GM13977 (cell line): Measurements from ENCODE around the gene SLC29A1.
A peak's percentile ranks its signal among the peaks of the same experiment; 100 is the strongest.
"Not testable (repeated sequence)": the region's sequence is repeated elsewhere in the genome, so short reads cannot be mapped to it uniquely, and the experiment has no call there.

Experiments
- DNase-seq: peaks from one replicate; pipeline ENCODE4 v3.0.0; 2012; ENCODE audit warnings: low spot score
- in situ Hi-C: fragments of 300-500 bp; cut with MboI; formaldehyde crosslinking; loops from one replicate; pipeline ENCODE4 v1.12.0; 2022; ENCODE audit warnings: low sequenced_read_pairs, low pct_unique_long_range_greater_than_20kb, mixed read lengths, inconsistent platforms; ENCODE audit not compliant: unreplicated experiment
- TF ChIP-seq, protein P1 (sequence below): IDR thresholded peaks from 2 replicates; pipeline ENCODE4 v1.5.1; 2012; ENCODE audit warnings: mild to moderate bottlenecking, control low read depth; ENCODE audit not compliant: insufficient read depth; ENCODE audit errors: extremely low read depth, missing control alignments

Gene SLC29A1

DNA sequence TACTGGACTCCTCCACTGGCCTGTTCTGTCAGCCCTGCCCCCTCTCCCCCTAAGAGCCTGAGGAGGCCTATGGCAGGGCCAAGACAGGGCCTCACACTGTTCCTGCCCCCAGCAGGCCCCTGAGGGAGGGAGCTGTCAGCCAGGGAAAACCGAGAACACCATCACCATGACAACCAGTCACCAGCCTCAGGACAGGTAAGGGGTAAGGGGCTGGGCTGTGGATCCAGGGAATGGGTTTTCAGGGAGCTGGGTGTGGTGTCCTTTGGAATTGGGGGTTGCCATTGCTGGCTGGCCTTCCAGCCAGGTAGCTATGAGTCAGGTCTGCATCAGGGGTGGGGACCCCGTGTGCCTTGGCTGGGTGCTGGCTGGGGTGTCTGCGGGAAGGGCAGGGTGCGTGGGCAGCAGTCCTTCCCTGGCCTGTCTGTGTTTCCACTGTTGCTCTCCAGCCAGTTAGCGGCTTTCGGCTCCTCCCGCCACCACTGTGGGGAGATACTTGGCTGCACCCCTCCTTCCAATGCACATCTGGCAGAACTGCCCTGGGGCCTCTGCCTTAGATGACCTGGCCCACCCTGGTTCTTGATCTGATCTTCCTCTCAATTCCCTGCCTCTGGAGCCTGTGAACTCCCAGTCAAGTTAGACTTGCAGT, 3.9 kb downstream of the SLC29A1 start:
- TF ChIP-seq, protein P1, sequence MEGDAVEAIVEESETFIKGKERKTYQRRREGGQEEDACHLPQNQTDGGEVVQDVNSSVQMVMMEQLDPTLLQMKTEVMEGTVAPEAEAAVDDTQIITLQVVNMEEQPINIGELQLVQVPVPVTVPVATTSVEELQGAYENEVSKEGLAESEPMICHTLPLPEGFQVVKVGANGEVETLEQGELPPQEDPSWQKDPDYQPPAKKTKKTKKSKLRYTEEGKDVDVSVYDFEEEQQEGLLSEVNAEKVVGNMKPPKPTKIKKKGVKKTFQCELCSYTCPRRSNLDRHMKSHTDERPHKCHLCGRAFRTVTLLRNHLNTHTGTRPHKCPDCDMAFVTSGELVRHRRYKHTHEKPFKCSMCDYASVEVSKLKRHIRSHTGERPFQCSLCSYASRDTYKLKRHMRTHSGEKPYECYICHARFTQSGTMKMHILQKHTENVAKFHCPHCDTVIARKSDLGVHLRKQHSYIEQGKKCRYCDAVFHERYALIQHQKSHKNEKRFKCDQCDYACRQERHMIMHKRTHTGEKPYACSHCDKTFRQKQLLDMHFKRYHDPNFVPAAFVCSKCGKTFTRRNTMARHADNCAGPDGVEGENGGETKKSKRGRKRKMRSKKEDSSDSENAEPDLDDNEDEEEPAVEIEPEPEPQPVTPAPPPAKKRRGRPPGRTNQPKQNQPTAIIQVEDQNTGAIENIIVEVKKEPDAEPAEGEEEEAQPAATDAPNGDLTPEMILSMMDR = no peak
- DNase-seq = peak; percentile 13
- in situ Hi-C loops = no loop called here

GRCh38 chr6:44228031-44228430, 4.6 kb downstream of the SLC29A1 start:
- in situ Hi-C loops = no loop called here
- DNase-seq = peak; percentile 12
- TF ChIP-seq, protein P1 = no peak

GRCh38 chr6:44228433-44228832, 5.0 kb downstream of the SLC29A1 start:
- in situ Hi-C loops = no loop called here
- DNase-seq = no peak
- TF ChIP-seq, protein P1 = no peak

GRCh38 chr6:44228836-44229235, 5.4 kb downstream of the SLC29A1 start:
- no peak for DNase-seq
- in situ Hi-C loops = no loop called here
- TF ChIP-seq, protein P1 = no peak

GRCh38 chr6:44229376-44230033, 6.1 kb downstream of the SLC29A1 start:
- no peak for DNase-seq
- in situ Hi-C loops = no loop called here
- TF ChIP-seq, protein P1 = no peak

GRCh38 chr6:44230034-44230675, 6.8 kb downstream of the SLC29A1 start:
- no peak for DNase-seq
- in situ Hi-C loops = no loop called here
- TF ChIP-seq, protein P1 = no peak

- not testable (repeated sequence) for DNase-seq
These were observed 8.0 kb downstream of the SLC29A1 start for GRCh38 chr6:44231426-44231825.

More at GRCh38 chr6:44231426-44231825, 8.0 kb downstream of the SLC29A1 start:
- in situ Hi-C loops = not testable (repeated sequence)
